T-cell (primary cell): ENCODE results near the gene TKT. TPM values are rescaled to one million over a fixed set of nuclear protein-coding genes. Genes with fewer than 3 reads are reported as not detected.

Experiments
- ATAC-seq, 4 experiments: fragments of 200-7000 bp in 3 of 4; fragments of 150-1000 bp in 1 of 4; cut with Tn5 transposase; replicated peaks in 1 of 4; 1 replicate in 3 of 4; 2 replicates in 1 of 4; pipeline ENCODE4 v1.10.0; 2021; ENCODE audit warnings: moderate library complexity in 3 of 4, mild to moderate bottlenecking in 2 of 4, moderate number of reproducible peaks in 1 of 4
- CTCF ChIA-PET, 2 donors: fragments of 300-600 bp; sonication (Branson Sonifier 250); formaldehyde crosslinking; loops; one replicate each; lab custom pipeline; 2022; ENCODE audit warnings: antibody characterized with exemption in 2 of 2; lab: Charles Lee
- POLR2A ChIA-PET, 2 donors: fragments of 300-600 bp; sonication (Branson Sonifier 250); formaldehyde crosslinking; loops; one replicate each; lab custom pipeline; 2022; ENCODE audit warnings: antibody characterized with exemption in 2 of 2; lab: Charles Lee
- DNase-seq, 35 experiments: peaks; one replicate each; pipeline versions ENCODE4 v3.0.0 to v3.0.0-alpha.2; 2013 to 2023
- H3K27ac ChIP-seq: one replicate; pipeline ENCODE4 v1.5.1; 2013; ENCODE audit warnings: low read length
- H3K27me3 ChIP-seq, 2 experiments: replicated peaks in 1 of 2; 1 replicate in 1 of 2; 2 replicates in 1 of 2; pipeline versions ENCODE4 v1.6.1 to v1.7.0; 2013; ENCODE audit warnings: low read length in 1 of 2, mixed read lengths in 1 of 2; ENCODE audit not compliant: control insufficient read depth in 2 of 2, insufficient read depth in 2 of 2; ENCODE audit errors: extremely low read depth in 1 of 2
- H3K36me3 ChIP-seq, 2 donors: 1 replicate in 1 of 2; 2 replicates in 1 of 2; pipeline versions ENCODE4 v1.6.1 to v1.7.0; 2013; ENCODE audit warnings: low read length in 1 of 2; ENCODE audit not compliant: control insufficient read depth in 2 of 2, insufficient read depth in 1 of 2; ENCODE audit errors: extremely low read depth in 1 of 2
- H3K4me1 ChIP-seq, 2 experiments: 1 replicate in 1 of 2; 2 replicates in 1 of 2; pipeline versions ENCODE4 v1.6.1 to v1.7.0; 2013; ENCODE audit warnings: low read length in 2 of 2, mixed read lengths in 1 of 2; ENCODE audit not compliant: insufficient read depth in 2 of 2, control insufficient read depth in 1 of 2; ENCODE audit errors: extremely low read depth in 1 of 2
- H3K4me3 ChIP-seq, 2 donors: 1 replicate in 1 of 2; 2 replicates in 1 of 2; pipeline versions ENCODE4 v1.5.1 to v1.7.0; 2013; ENCODE audit warnings: mild to moderate bottlenecking in 2 of 2, low read length in 1 of 2, moderate library complexity in 1 of 2; ENCODE audit not compliant: control insufficient read depth in 1 of 2; ENCODE audit errors: extremely low read depth in 1 of 2
- H3K9me3 ChIP-seq: 2 replicates; pipeline ENCODE4 v1.7.0; 2013
- H3K27ac Mint-ChIP-seq, 2 donors: one replicate each; pipeline ENCODE4 v1.8.0; 2020 to 2021; ENCODE audit warnings: mild to moderate bottlenecking in 2 of 2, mixed read lengths in 2 of 2
- H3K27me3 Mint-ChIP-seq, 2 donors: one replicate each; pipeline ENCODE4 v1.8.0; 2021 to 2022; ENCODE audit warnings: mixed read lengths in 2 of 2
- H3K36me3 Mint-ChIP-seq: one replicate; pipeline ENCODE4 v1.8.0; 2021; ENCODE audit warnings: mixed read lengths
- H3K4me1 Mint-ChIP-seq, 3 donors: one replicate each; pipeline ENCODE4 v1.8.0; 2020 to 2022; ENCODE audit warnings: mixed read lengths in 3 of 3, mild to moderate bottlenecking in 1 of 3
- H3K4me3 Mint-ChIP-seq, 3 donors: one replicate each; pipeline ENCODE4 v1.8.0; 2020 to 2022; ENCODE audit warnings: mild to moderate bottlenecking in 3 of 3, mixed read lengths in 3 of 3, moderate library complexity in 3 of 3
- H3K9me3 Mint-ChIP-seq, 3 donors: one replicate each; pipeline ENCODE4 v1.8.0; 2020 to 2022; ENCODE audit warnings: mixed read lengths in 3 of 3
- WGBS: methylation state at CpG from one replicate; pipeline ENCODE4 v1.1.5; 2013; ENCODE audit warnings: missing lambda C conversion rate; ENCODE audit not compliant: insufficient coverage; 5-methylcytosine and 5-hydroxymethylcytosine counted together
- total RNA-seq, 35 experiments: library from RNA in 6 of 35; stranded (reverse) in 6 of 35; fragments of 120-200 nt in 1 of 35; gene quantifications; one replicate each; pipeline versions ENCODE4 v1.2.1 to v1.2.4 and lab custom pipeline; 2013 to 2026

The TKT gene
- total RNA-seq, 5 donors from 2014 or later (not counting 1 experiment from before 2014, with no cell fraction given) = 98.2 to 139 (median 118) TPM

DNA sequence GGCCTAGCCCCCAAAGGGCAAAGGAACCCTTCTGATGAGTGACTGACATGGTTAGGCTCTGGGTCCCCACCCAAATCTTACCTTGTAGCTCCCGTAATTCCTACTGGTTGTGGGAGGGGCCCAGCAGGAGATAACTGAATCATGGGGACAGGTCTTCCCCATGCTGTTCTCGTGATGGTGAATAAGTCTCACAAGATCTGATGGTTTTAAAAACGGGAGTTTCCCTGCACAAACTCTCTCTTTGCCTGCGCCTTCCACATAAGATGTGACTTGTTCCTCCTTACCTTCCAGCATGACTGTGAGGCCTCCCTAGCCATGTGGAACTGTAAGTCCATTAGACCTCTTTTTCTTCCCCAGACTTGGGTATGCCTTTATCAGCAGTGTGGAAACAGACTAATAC lies 16.9 kb downstream of the TKT start:
- DNase-seq = no peak
- peaks cover 27 to 77% of the 10 kb centered on the region in 2 donors for H3K36me3 ChIP-seq
- H3K27ac Mint-ChIP-seq = no peak overlapping the region
- peaks cover 12% of the 10 kb centered on the region for H3K36me3 Mint-ChIP-seq
- H3K4me1 Mint-ChIP-seq = peaks cover 0 to 3% (median 2%) of the 10 kb centered on the region in 3 donors
- no peaks in the 10 kb centered on the region for H3K27me3 ChIP-seq
- H3K9me3 ChIP-seq = no peaks in the 10 kb centered on the region
- no peaks in the 10 kb centered on the region for H3K27me3 Mint-ChIP-seq
- WGBS = no CpG with 5 or more reads among the region's 4 CpGs
- no peak overlapping the region for H3K4me3 Mint-ChIP-seq
- H3K27ac ChIP-seq = no peak overlapping the region
- ChIA-PET CTCF (no interaction called here), POLR2A (no interaction called here)
- H3K4me3 ChIP-seq = no peak overlapping the region
- H3K4me1 ChIP-seq = peaks cover 0 to 8% of the 10 kb centered on the region in 2 experiments
- no peak for ATAC-seq
- H3K9me3 Mint-ChIP-seq = no peaks in the 10 kb centered on the region

- DNase-seq (no peak), ATAC-seq (no peak)
- H3K9me3 ChIP-seq = no peaks in the 10 kb centered on the region
- H3K9me3 Mint-ChIP-seq = no peaks in the 10 kb centered on the region
- no peak overlapping the region for H3K4me3 Mint-ChIP-seq
- no peaks in the 10 kb centered on the region for H3K4me1 Mint-ChIP-seq
- H3K27ac ChIP-seq = no peak overlapping the region
- no peaks in the 10 kb centered on the region for H3K27me3 ChIP-seq
- no peaks in the 10 kb centered on the region for H3K27me3 Mint-ChIP-seq
- peaks cover 13% of the 10 kb centered on the region for H3K36me3 Mint-ChIP-seq
- no peak overlapping the region for H3K27ac Mint-ChIP-seq
- peaks cover 0 to 4% of the 10 kb centered on the region in 2 experiments for H3K4me1 ChIP-seq
- no peak overlapping the region for H3K4me3 ChIP-seq
- H3K36me3 ChIP-seq = peaks cover 30 to 77% of the 10 kb centered on the region in 2 donors
- WGBS = 92% methylated on average over 5 of the region's 6 CpGs
- ChIA-PET POLR2A (no interaction called here), CTCF (no interaction called here)
Observed at GRCh38 chr3:53238051-53238850, 17.6 kb downstream of the TKT start.

- Histone ChIP-seq H3K36me3 (peaks cover 36 to 87% of the 10 kb centered on the region in 2 donors), H3K27me3 (no peaks in the 10 kb centered on the region), H3K4me3 (no peak overlapping the region), H3K4me1 (no peaks in the 10 kb centered on the region), H3K9me3 (no peaks in the 10 kb centered on the region), H3K27ac (no peak overlapping the region)
- ChIA-PET POLR2A (no interaction called here), CTCF (no interaction called here)
- DNase-seq (no peak), ATAC-seq (peak in 1 of 4 experiments; percentile 26)
- Mint-ChIP-seq H3K4me3 (no peak overlapping the region), H3K4me1 (no peaks in the 10 kb centered on the region), H3K36me3 (peaks cover 15% of the 10 kb centered on the region), H3K27me3 (no peaks in the 10 kb centered on the region), H3K9me3 (no peaks in the 10 kb centered on the region), H3K27ac (no peak overlapping the region)
- WGBS = 87% methylated on average over 9 of the region's 9 CpGs
Observed at GRCh38 chr3:53236112-53236841, 19.5 kb downstream of the TKT start.

- Mint-ChIP-seq H3K27ac (no peak overlapping the region), H3K36me3 (peaks cover 17% of the 10 kb centered on the region), H3K9me3 (no peaks in the 10 kb centered on the region), H3K4me3 (no peak overlapping the region), H3K27me3 (no peaks in the 10 kb centered on the region), H3K4me1 (no peaks in the 10 kb centered on the region)
- ATAC-seq (no peak), DNase-seq (no peak)
- ChIA-PET POLR2A (no interaction called here), CTCF (no interaction called here)
- 85% methylated on average over 5 of the region's 6 CpGs for WGBS
- no peak overlapping the region for H3K4me3 ChIP-seq
- H3K36me3 ChIP-seq = peaks cover 31 to 87% of the 10 kb centered on the region in 2 donors
- H3K9me3 ChIP-seq = no peaks in the 10 kb centered on the region
- H3K4me1 ChIP-seq = no peaks in the 10 kb centered on the region
- no peaks in the 10 kb centered on the region for H3K27me3 ChIP-seq
- H3K27ac ChIP-seq = no peak overlapping the region
Observed at GRCh38 chr3:53235545-53235944, 20.3 kb downstream of the TKT start.

- no peaks in the 10 kb centered on the region for H3K27me3 ChIP-seq
- Mint-ChIP-seq H3K36me3 (peaks cover 17% of the 10 kb centered on the region), H3K27ac (no peak overlapping the region), H3K4me3 (no peak overlapping the region), H3K4me1 (no peaks in the 10 kb centered on the region), H3K9me3 (no peaks in the 10 kb centered on the region), H3K27me3 (no peaks in the 10 kb centered on the region)
- no peak for ATAC-seq
- ChIA-PET POLR2A (no interaction called here), CTCF (interaction anchor here in 1 of 2 donors (0.5 kb wide), 1 partner anchor 43 kb away, joined by 4 read pairs; no protein-coding TSS in a partner anchor)
- no peak overlapping the region for H3K27ac ChIP-seq
- peaks cover 34 to 87% of the 10 kb centered on the region in 2 donors for H3K36me3 ChIP-seq
- H3K4me1 ChIP-seq = no peaks in the 10 kb centered on the region
- WGBS = 99% methylated on average over 8 of the region's 10 CpGs
- DNase-seq = no peak
- no peaks in the 10 kb centered on the region for H3K9me3 ChIP-seq
- no peak overlapping the region for H3K4me3 ChIP-seq
Observed at GRCh38 chr3:53234841-53235232, 21.0 kb downstream of the TKT start.

DNA sequence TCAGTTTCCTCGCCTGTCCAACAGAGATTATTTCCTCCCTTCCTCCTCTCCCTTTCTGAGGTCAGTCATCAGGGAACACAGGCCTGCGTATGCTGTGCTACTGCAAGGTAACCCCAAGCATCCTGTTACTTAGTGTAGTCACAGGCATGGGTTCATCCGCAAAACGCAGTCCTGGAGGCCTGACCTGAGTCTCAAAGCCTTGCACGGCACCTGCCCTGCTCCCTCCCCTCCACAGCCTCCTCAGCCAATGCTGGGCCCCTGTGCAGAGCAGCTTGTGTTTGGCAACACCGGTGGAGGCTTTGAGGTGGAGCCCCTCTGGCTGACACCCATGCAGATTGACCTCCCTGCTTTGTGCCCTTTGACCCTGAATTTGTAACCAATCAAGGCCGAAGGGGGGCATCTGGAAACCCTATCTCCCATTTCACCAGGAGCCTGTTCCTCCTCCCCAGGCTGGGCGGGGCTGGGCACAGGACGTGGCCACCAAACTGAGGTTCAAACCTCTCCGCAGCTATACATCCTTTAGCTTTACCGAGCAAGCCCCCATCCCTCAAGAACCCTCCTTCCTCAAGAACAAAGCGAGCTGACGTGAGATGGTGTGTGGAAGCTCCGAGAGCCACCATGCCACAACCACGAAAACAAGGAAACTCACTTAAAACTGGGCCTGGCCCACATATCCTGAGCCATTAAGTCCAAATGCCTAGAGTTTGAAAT lies 21.5 kb downstream of the TKT start:
- no peak overlapping the region for H3K4me3 Mint-ChIP-seq
- H3K27ac Mint-ChIP-seq = peak overlapping the region in 1 of 2 donors; percentile 39
- no peak overlapping the region for H3K27ac ChIP-seq
- no peaks in the 10 kb centered on the region for H3K9me3 Mint-ChIP-seq
- H3K4me1 Mint-ChIP-seq = no peaks in the 10 kb centered on the region
- H3K4me1 ChIP-seq = no peaks in the 10 kb centered on the region
- no peaks in the 10 kb centered on the region for H3K27me3 ChIP-seq
- DNase-seq (no peak), ATAC-seq (no peak)
- H3K4me3 ChIP-seq = no peak overlapping the region
- peaks cover 17% of the 10 kb centered on the region for H3K36me3 Mint-ChIP-seq
- POLR2A ChIA-PET = interaction anchor here in 1 of 2 donors (0.5 kb wide), 1 partner anchor 313 kb away, joined by 3 read pairs; no protein-coding TSS in a partner anchor
- no peaks in the 10 kb centered on the region for H3K9me3 ChIP-seq
- peaks cover 38 to 87% of the 10 kb centered on the region in 2 donors for H3K36me3 ChIP-seq
- no peaks in the 10 kb centered on the region for H3K27me3 Mint-ChIP-seq
- CTCF ChIA-PET = no interaction called here
- 76% methylated on average over 12 of the region's 15 CpGs for WGBS
